Osteocyte (in vitro differentiated cells): ENCODE results near the gene GALNT17. TPM values are rescaled to one million over a fixed set of nuclear protein-coding genes. Genes with fewer than 3 reads are reported as not detected.

Experiments used
- DNase-seq: peaks from one replicate; pipeline ENCODE4 v3.0.0; 2021; ENCODE audit warnings: mixed read lengths; ENCODE audit not compliant: unreplicated experiment; ENCODE audit errors: extremely low spot score
- H3K27ac Mint-ChIP-seq: one replicate; pipeline ENCODE4 v1.8.0; 2021; ENCODE audit warnings: mild to moderate bottlenecking, mixed read lengths; ENCODE audit not compliant: unreplicated experiment
- H3K27me3 Mint-ChIP-seq: one replicate; pipeline ENCODE4 v1.8.0; 2021; ENCODE audit warnings: mixed read lengths; ENCODE audit not compliant: unreplicated experiment
- H3K36me3 Mint-ChIP-seq: one replicate; pipeline ENCODE4 v1.8.0; 2021; ENCODE audit warnings: mixed read lengths; ENCODE audit not compliant: unreplicated experiment
- H3K4me1 Mint-ChIP-seq: one replicate; pipeline ENCODE4 v1.8.0; 2021; ENCODE audit warnings: mixed read lengths; ENCODE audit not compliant: unreplicated experiment
- H3K4me3 Mint-ChIP-seq: one replicate; pipeline ENCODE4 v1.8.0; 2021; ENCODE audit warnings: mild to moderate bottlenecking, moderate library complexity, mixed read lengths; ENCODE audit not compliant: unreplicated experiment
- H3K9me3 Mint-ChIP-seq: one replicate; pipeline ENCODE4 v1.8.0; 2021; ENCODE audit warnings: mixed read lengths; ENCODE audit not compliant: unreplicated experiment
- total RNA-seq: library from RNA; stranded (reverse); gene quantifications from 2 replicates; pipeline ENCODE4 v1.2.1, GENCODE V29; 2021
- TF ChIP-seq, protein P1 (sequence below): fragments of 200-600 bp; sonication (generic); IDR thresholded peaks from 2 replicates; pipeline ENCODE4 v1.5.0; 2021; ENCODE audit warnings: antibody characterized with exemption, mild to moderate bottlenecking, moderate library complexity

Gene GALNT17
- total RNA-seq, 1 donor from 2014 or later = 1.4 TPM

DNA sequence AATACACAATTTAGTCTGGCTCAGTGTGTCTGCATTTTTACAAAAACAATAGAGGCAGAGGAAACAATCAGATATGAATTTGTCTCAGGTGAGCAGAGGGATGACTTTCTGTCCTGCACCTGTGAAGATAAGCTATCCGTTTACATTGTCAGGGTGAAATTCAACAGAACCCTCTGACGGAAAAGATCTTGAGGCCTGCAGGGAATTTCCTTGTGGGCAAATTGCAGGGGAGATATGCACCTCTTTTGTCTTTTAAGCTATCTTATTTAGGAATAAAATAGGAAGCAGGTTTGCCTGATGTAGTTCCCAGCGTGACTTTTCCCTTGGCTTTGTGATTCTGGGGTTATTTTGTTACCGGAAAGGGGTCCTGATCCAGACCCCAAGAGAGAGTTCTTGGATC, 325.1 kb downstream of the GALNT17 start:
- Mint-ChIP-seq H3K4me3 (no peak overlapping the region), H3K9me3 (peaks cover 11% of the 10 kb centered on the region)

DNA sequence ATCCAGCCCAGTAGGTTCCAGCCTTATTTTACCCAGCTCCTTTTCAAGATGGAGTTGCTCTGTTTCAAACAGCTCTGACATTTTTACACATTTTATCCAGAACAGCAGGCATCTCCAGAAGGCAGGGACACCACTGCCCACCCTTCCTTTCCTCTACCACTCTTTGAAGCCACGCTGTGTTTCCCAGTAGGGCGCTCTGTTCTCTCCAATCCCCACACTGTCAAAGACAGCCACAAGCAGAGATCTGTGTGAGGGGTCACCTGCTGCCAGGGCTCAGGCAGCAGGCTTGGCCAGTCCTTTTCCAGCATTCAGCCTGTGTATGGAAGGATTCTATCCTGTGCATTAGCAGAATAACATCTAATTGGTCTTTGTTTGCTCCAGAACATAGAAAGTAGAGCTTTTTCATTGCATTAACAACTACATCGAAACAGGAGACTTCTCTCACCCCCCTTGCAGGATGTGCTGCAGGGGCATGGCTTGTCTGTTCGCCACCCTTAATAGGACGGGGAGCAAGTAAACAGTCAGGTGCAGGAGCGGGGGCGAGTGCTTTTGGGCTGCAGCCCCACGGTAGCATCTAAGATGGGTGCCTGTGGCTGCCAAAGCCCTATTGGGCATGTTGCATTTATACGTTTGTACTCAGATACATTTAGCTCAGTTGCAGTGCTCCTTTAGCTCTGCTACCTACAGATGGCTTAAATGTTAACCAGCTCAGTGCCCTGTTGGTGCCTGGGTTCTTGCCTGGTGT, 326.1 kb downstream of the GALNT17 start:
- Mint-ChIP-seq H3K4me3 (no peak overlapping the region), H3K27ac (no peak overlapping the region), H3K36me3 (no peaks in the 10 kb centered on the region), H3K4me1 (no peaks in the 10 kb centered on the region), H3K27me3 (no peaks in the 10 kb centered on the region), H3K9me3 (peaks cover 14% of the 10 kb centered on the region)
- DNase-seq = no peak
- TF ChIP-seq, protein P1, sequence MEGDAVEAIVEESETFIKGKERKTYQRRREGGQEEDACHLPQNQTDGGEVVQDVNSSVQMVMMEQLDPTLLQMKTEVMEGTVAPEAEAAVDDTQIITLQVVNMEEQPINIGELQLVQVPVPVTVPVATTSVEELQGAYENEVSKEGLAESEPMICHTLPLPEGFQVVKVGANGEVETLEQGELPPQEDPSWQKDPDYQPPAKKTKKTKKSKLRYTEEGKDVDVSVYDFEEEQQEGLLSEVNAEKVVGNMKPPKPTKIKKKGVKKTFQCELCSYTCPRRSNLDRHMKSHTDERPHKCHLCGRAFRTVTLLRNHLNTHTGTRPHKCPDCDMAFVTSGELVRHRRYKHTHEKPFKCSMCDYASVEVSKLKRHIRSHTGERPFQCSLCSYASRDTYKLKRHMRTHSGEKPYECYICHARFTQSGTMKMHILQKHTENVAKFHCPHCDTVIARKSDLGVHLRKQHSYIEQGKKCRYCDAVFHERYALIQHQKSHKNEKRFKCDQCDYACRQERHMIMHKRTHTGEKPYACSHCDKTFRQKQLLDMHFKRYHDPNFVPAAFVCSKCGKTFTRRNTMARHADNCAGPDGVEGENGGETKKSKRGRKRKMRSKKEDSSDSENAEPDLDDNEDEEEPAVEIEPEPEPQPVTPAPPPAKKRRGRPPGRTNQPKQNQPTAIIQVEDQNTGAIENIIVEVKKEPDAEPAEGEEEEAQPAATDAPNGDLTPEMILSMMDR = no peak

More for the DNA sequence above, 325.1 kb downstream of the GALNT17 start:
- no peak for DNase-seq
- TF ChIP-seq, protein P1 = no peak
- H3K27ac Mint-ChIP-seq = no peak overlapping the region
- H3K4me1 Mint-ChIP-seq = no peaks in the 10 kb centered on the region
- H3K36me3 Mint-ChIP-seq = no peaks in the 10 kb centered on the region
- H3K27me3 Mint-ChIP-seq = no peaks in the 10 kb centered on the region

DNA sequence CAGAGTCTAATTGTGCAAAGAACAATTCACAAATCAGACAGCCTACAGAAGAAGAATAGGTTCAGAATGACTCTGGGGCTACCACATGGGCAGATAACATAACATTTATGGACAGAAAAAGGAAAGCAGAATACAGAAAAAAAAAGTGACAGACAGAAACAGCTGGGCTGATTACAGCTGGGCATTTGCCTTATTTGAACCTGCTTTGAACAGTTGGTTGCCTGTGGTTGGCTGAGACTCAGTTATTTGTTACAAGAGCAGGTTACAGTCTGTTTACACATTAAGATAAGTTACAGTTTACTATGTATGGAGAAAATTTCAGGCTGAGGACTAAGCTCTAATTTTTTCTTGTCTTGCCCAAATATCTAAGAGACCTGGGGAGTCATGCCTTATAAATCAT, 327.2 kb downstream of the GALNT17 start:
- no peaks in the 10 kb centered on the region for H3K4me1 Mint-ChIP-seq
- TF ChIP-seq, protein P1 = no peak
- no peak overlapping the region for H3K27ac Mint-ChIP-seq

DNA sequence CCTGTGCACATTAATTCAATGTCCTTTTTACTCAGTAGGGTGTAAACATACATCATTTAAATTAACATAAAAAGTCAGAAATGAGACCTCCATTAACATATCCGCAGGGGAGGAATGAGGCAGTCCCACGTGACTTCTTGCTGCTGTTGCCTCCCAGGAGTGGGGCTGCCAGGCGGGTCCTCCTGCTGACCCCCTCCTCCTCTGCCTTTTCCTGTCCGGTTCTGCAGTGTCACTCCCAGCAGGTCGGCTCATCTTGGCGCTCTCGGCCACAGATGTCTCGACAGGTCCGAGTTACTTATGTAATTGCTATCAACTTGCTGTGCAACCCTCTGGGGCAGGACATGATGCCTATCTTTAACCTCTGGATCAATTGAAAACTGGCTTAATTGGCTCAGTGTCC, 329.6 kb downstream of the GALNT17 start:
- Mint-ChIP-seq H3K9me3 (peaks cover 7% of the 10 kb centered on the region), H3K27me3 (no peaks in the 10 kb centered on the region), H3K36me3 (no peaks in the 10 kb centered on the region), H3K4me1 (no peaks in the 10 kb centered on the region), H3K27ac (no peak overlapping the region), H3K4me3 (no peak overlapping the region)
- DNase-seq = no peak
- TF ChIP-seq, protein P1 = no peak

More for the DNA sequence above, 327.2 kb downstream of the GALNT17 start:
- peaks cover 7% of the 10 kb centered on the region for H3K9me3 Mint-ChIP-seq
- H3K4me3 Mint-ChIP-seq = no peak overlapping the region
- DNase-seq = no peak
- no peaks in the 10 kb centered on the region for H3K36me3 Mint-ChIP-seq
- no peaks in the 10 kb centered on the region for H3K27me3 Mint-ChIP-seq

DNA sequence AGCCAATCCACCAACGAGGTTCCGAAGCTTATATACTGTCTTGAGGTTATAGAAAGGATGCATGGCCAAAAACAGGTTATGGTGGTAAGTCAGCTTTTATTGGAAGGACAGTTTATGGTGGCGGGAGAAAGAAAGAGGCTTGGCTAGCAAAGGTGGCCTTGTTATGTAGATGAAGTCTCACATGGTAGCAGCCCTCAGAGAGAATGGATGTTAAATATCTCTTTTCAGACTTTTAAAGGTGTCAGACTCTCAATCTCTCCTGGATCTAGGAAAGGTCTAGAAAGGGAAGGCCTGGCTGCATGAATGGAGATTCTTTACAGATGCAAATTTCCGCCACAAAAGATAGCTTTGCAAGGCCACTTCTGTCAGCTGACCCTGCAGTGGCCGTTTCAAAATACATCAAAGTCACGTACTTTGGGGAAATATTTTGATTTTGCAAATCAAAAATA, 333.8 kb downstream of the GALNT17 start:
- Mint-ChIP-seq H3K27me3 (no peaks in the 10 kb centered on the region), H3K4me3 (no peak overlapping the region), H3K36me3 (no peaks in the 10 kb centered on the region), H3K27ac (no peak overlapping the region), H3K4me1 (no peaks in the 10 kb centered on the region), H3K9me3 (peaks cover 22% of the 10 kb centered on the region)
- TF ChIP-seq, protein P1 = no peak
- no peak for DNase-seq
